Neural progenitor cell (in vitro differentiated cells): ENCODE data around the gene STRIP2. TPM values are rescaled to one million over a fixed set of nuclear protein-coding genes. Genes with fewer than 3 reads are reported as not detected.

Experiments used
- DNase-seq: peaks from one replicate; pipeline ENCODE4 v3.0.0-alpha.2; 2016; ENCODE audit warnings: low spot score
- H2AFZ ChIP-seq: fragments of 200-600 bp; sonication (generic); replicated peaks from 2 replicates; pipeline ENCODE4 v1.6.1; 2016; ENCODE audit warnings: antibody characterized with exemption
- H3F3A ChIP-seq: fragments of 200-600 bp; sonication (generic); 2 replicates; pipeline ENCODE4 v1.6.1; 2016; ENCODE audit warnings: antibody characterized with exemption, low read depth
- H3K27ac ChIP-seq: fragments of 200-600 bp; sonication (generic); 2 replicates; pipeline ENCODE4 v1.5.1; 2016; ENCODE audit warnings: mild to moderate bottlenecking
- H3K27me3 ChIP-seq: fragments of 200-600 bp; sonication (generic); 2 replicates; pipeline ENCODE4 v1.6.1; 2016; ENCODE audit warnings: mild to moderate bottlenecking, moderate library complexity
- H3K36me3 ChIP-seq: fragments of 200-600 bp; sonication (generic); 2 replicates; pipeline ENCODE4 v1.5.1; 2016
- H3K4me1 ChIP-seq: fragments of 200-600 bp; sonication (generic); 2 replicates; pipeline ENCODE4 v1.6.1; 2016; ENCODE audit warnings: mixed run types
- H3K4me2 ChIP-seq: fragments of 200-600 bp; sonication (generic); 2 replicates; pipeline ENCODE4 v1.6.1; 2016
- H3K4me3 ChIP-seq: fragments of 200-600 bp; sonication (generic); 2 replicates; pipeline ENCODE4 v1.5.1; 2016
- H3K79me2 ChIP-seq: fragments of 200-600 bp; sonication (generic); 2 replicates; pipeline ENCODE4 v1.6.1; 2016; ENCODE audit warnings: low read depth
- H3K9ac ChIP-seq: fragments of 200-600 bp; sonication (generic); 2 replicates; pipeline ENCODE4 v1.6.1; 2016
- H3K9me3 ChIP-seq: fragments of 200-600 bp; sonication (generic); 2 replicates; pipeline ENCODE4 v1.5.1; 2016; ENCODE audit warnings: low read depth
- H4K20me1 ChIP-seq: fragments of 200-600 bp; sonication (generic); 2 replicates; pipeline ENCODE4 v1.6.1; 2016; ENCODE audit warnings: low read depth
- H3K27ac Mint-ChIP-seq: 3 replicates; pipeline ENCODE4 v1.8.0; 2021; ENCODE audit warnings: mixed read lengths
- H3K27me3 Mint-ChIP-seq: 2 replicates; pipeline ENCODE4 v1.8.0; 2022; ENCODE audit warnings: low read depth, mild to moderate bottlenecking, inconsistent platforms, moderate library complexity, mixed read lengths; ENCODE audit not compliant: insufficient read depth
- H3K36me3 Mint-ChIP-seq: 3 replicates; pipeline ENCODE4 v1.8.0; 2021; ENCODE audit warnings: mixed read lengths
- H3K4me1 Mint-ChIP-seq: 3 replicates; pipeline ENCODE4 v1.8.0; 2021; ENCODE audit warnings: mixed read lengths
- H3K4me3 Mint-ChIP-seq: 3 replicates; pipeline ENCODE4 v1.8.0; 2021; ENCODE audit warnings: mild to moderate bottlenecking, moderate library complexity, mixed read lengths
- H3K9me3 Mint-ChIP-seq: 3 replicates; pipeline ENCODE4 v1.8.0; 2020; ENCODE audit warnings: mixed read lengths
- CTCF ChIP-seq: fragments of 200-600 bp; sonication (generic); IDR thresholded peaks from 2 replicates; pipeline ENCODE4 v1.5.1; 2017; ENCODE audit warnings: antibody characterized with exemption, mild to moderate bottlenecking
- EZH2 ChIP-seq: fragments of 200-600 bp; sonication (generic); IDR thresholded peaks from 2 replicates; pipeline ENCODE4 v1.6.1; 2017; ENCODE audit warnings: antibody characterized with exemption, mild to moderate bottlenecking, moderate library complexity
- EZH2phosphoT487 ChIP-seq: fragments of 200-600 bp; sonication (generic); IDR thresholded peaks from 2 replicates; pipeline ENCODE4 v1.6.1; 2017; ENCODE audit warnings: antibody characterized with exemption
- total RNA-seq: library from RNA; depleted of rRNA; stranded (reverse); fragments of >200 nt; gene quantifications from 2 replicates; pipeline ENCODE4 v1.2.3, GENCODE V29; 2015; ENCODE audit warnings: low replicate concordance

Gene STRIP2
- total RNA-seq, 1 donor from 2014 or later, result 11.6 TPM

- no peak overlapping the region for H3K4me3 Mint-ChIP-seq
- H2AFZ ChIP-seq, result no peak overlapping the region
- TF ChIP-seq EZH2 (no peak), EZH2phosphoT487 (no peak), CTCF (no peak)
- no peak for DNase-seq
- H3K9me3 ChIP-seq, result no peaks in the 10 kb centered on the region
- no peaks in the 10 kb centered on the region for H3K4me1 ChIP-seq
- no peaks in the 10 kb centered on the region for H3K9me3 Mint-ChIP-seq
- H3K36me3 ChIP-seq, result no peaks in the 10 kb centered on the region
- no peaks in the 10 kb centered on the region for H3K36me3 Mint-ChIP-seq
- no peak overlapping the region for H3K27ac ChIP-seq
- H3K4me3 ChIP-seq, result no peak overlapping the region
- no peaks in the 10 kb centered on the region for H4K20me1 ChIP-seq
- H3K4me1 Mint-ChIP-seq, result no peaks in the 10 kb centered on the region
- H3K4me2 ChIP-seq, result no peak overlapping the region
- H3F3A ChIP-seq, result no peaks in the 10 kb centered on the region
- peaks cover 8% of the 10 kb centered on the region for H3K27me3 Mint-ChIP-seq
- no peaks in the 10 kb centered on the region for H3K27me3 ChIP-seq
- H3K9ac ChIP-seq, result no peak overlapping the region
- H3K27ac Mint-ChIP-seq, result no peak overlapping the region
- no peaks in the 10 kb centered on the region for H3K79me2 ChIP-seq
These were observed 80.5 kb downstream of the STRIP2 start for GRCh38 chr7:129514683-129515082.

- no peak for TF ChIP-seq CTCF
- no peak for TF ChIP-seq EZH2
- TF ChIP-seq EZH2phosphoT487, result no peak
- Mint-ChIP-seq H3K27me3 (peaks cover 8% of the 10 kb centered on the region), H3K4me3 (no peak overlapping the region), H3K27ac (no peak overlapping the region), H3K36me3 (no peaks in the 10 kb centered on the region), H3K9me3 (no peaks in the 10 kb centered on the region), H3K4me1 (no peaks in the 10 kb centered on the region)
- Histone ChIP-seq H3F3A (no peaks in the 10 kb centered on the region), H3K36me3 (no peaks in the 10 kb centered on the region), H3K27me3 (no peaks in the 10 kb centered on the region), H3K9ac (no peak overlapping the region), H3K27ac (no peak overlapping the region), H2AFZ (no peak overlapping the region), H4K20me1 (no peaks in the 10 kb centered on the region), H3K4me1 (no peaks in the 10 kb centered on the region), H3K4me2 (no peak overlapping the region), H3K4me3 (no peak overlapping the region), H3K79me2 (no peaks in the 10 kb centered on the region), H3K9me3 (no peaks in the 10 kb centered on the region)
- no peak for DNase-seq
These were observed 81.1 kb downstream of the STRIP2 start for GRCh38 chr7:129515381-129515780.

GRCh38 chr7:129517931-129518330 lies 83.7 kb downstream of the STRIP2 start:
- H3K4me1 Mint-ChIP-seq, result peaks cover 4% of the 10 kb centered on the region

More at GRCh38 chr7:129517931-129518330, 83.7 kb downstream of the STRIP2 start:
- Histone ChIP-seq H3K4me2 (no peak overlapping the region), H3K79me2 (no peaks in the 10 kb centered on the region), H3K36me3 (no peaks in the 10 kb centered on the region), H3K4me3 (no peak overlapping the region), H3K27ac (no peak overlapping the region), H2AFZ (no peak overlapping the region), H3F3A (peaks cover 5% of the 10 kb centered on the region), H4K20me1 (no peaks in the 10 kb centered on the region), H3K27me3 (peaks cover 2% of the 10 kb centered on the region), H3K9ac (no peak overlapping the region), H3K9me3 (no peaks in the 10 kb centered on the region), H3K4me1 (no peaks in the 10 kb centered on the region)
- TF ChIP-seq EZH2phosphoT487, result no peak
- TF ChIP-seq EZH2, result no peak
- TF ChIP-seq CTCF, result no peak
- H3K4me3 Mint-ChIP-seq, result no peak overlapping the region
- no peaks in the 10 kb centered on the region for H3K36me3 Mint-ChIP-seq
- no peaks in the 10 kb centered on the region for H3K9me3 Mint-ChIP-seq
- DNase-seq, result no peak
- H3K27me3 Mint-ChIP-seq, result peaks cover 12% of the 10 kb centered on the region
- H3K27ac Mint-ChIP-seq, result no peak overlapping the region
